PC-9 (cell line): ENCODE results near the gene PLB1. TPM values are rescaled to one million over a fixed set of nuclear protein-coding genes. Genes with fewer than 3 reads are reported as not detected.
"Not testable (repeated sequence)": the region's sequence is repeated elsewhere in the genome, so short reads cannot be mapped to it uniquely, and the experiment has no call there.

Experiments used
- BruUV-seq: library from RNA; stranded (reverse); fragments of 400-500 nt; replicated peaks from 2 replicates; lab custom pipeline; 2021; lab: Mats Ljungman, UMichigan
- CTCF ChIA-PET: fragments of 300-600 bp; sonication (Branson Sonifier 250); formaldehyde crosslinking; loops from one replicate; lab custom pipeline; 2022; ENCODE audit warnings: antibody characterized with exemption; lab: Charles Lee
- POLR2A ChIA-PET: fragments of 300-600 bp; sonication (Branson Sonifier 250); formaldehyde crosslinking; loops from one replicate; lab custom pipeline; 2022; ENCODE audit warnings: antibody characterized with exemption; ENCODE audit not compliant: unreplicated experiment; lab: Charles Lee
- DNase-seq, 2 experiments: peaks; one replicate each; pipeline versions ENCODE4 v3.0.0 to v3.0.0-alpha.2; 2015 to 2022; ENCODE audit warnings: mixed read lengths in 1 of 2
- H2AFZ ChIP-seq: fragments of 200-600 bp; sonication (generic); 2 replicates; pipeline ENCODE4 v1.8.1; 2017; ENCODE audit warnings: antibody characterized with exemption
- H3F3A ChIP-seq: fragments of 200-600 bp; sonication (generic); 2 replicates; pipeline ENCODE4 v1.8.1; 2017; ENCODE audit warnings: antibody characterized with exemption, mild to moderate bottlenecking, low read depth; ENCODE audit not compliant: insufficient read depth
- H3K27ac ChIP-seq: fragments of 200-600 bp; sonication (generic); 2 replicates; pipeline ENCODE4 v1.6.1; 2016; ENCODE audit warnings: mixed run types
- H3K27me3 ChIP-seq: fragments of 200-600 bp; sonication (generic); 2 replicates; pipeline ENCODE4 v1.6.1; 2016; ENCODE audit warnings: low read depth, mixed run types; ENCODE audit not compliant: insufficient read depth
- H3K36me3 ChIP-seq: fragments of 200-600 bp; sonication (generic); 2 replicates; pipeline ENCODE4 v1.6.1; 2016; ENCODE audit warnings: low read depth, mixed run types
- H3K4me1 ChIP-seq: fragments of 200-600 bp; sonication (generic); replicated peaks from 2 replicates; pipeline ENCODE4 v1.6.1; 2016; ENCODE audit warnings: mixed run types; ENCODE audit not compliant: insufficient read depth
- H3K4me2 ChIP-seq: fragments of 200-600 bp; sonication (generic); 2 replicates; pipeline ENCODE4 v1.6.1; 2017; ENCODE audit warnings: mixed run types
- H3K4me3 ChIP-seq: fragments of 200-600 bp; sonication (generic); 2 replicates; pipeline ENCODE4 v1.6.1; 2016; ENCODE audit warnings: mixed run types
- H3K79me2 ChIP-seq: fragments of 200-600 bp; sonication (generic); 2 replicates; pipeline ENCODE4 v1.6.1; 2017; ENCODE audit warnings: low read depth, mixed run types
- H3K9me2 ChIP-seq: fragments of 200-600 bp; sonication (generic); 2 replicates; pipeline ENCODE4 v1.8.1; 2017; ENCODE audit warnings: mild to moderate bottlenecking; ENCODE audit not compliant: insufficient read depth
- H3K9me3 ChIP-seq: fragments of 200-600 bp; sonication (generic); 2 replicates; pipeline ENCODE4 v1.8.1; 2016; ENCODE audit warnings: low read depth; ENCODE audit not compliant: insufficient read depth
- H4K20me1 ChIP-seq: fragments of 200-600 bp; sonication (generic); 2 replicates; pipeline ENCODE4 v1.8.1; 2017; ENCODE audit not compliant: insufficient read depth
- CTCF ChIP-seq: fragments of 200-600 bp; sonication (generic); conservative IDR thresholded peaks from 2 replicates; pipeline ENCODE4 v1.6.1; 2017; ENCODE audit warnings: mixed run types, antibody characterized with exemption, mild to moderate bottlenecking, moderate library complexity
- EZH2 ChIP-seq: fragments of 200-600 bp; sonication (generic); IDR thresholded peaks from 2 replicates; pipeline ENCODE4 v1.8.0; 2017; ENCODE audit warnings: antibody characterized with exemption, low read depth
- intact Hi-C: fragments of 100-400 bp; cut with micrococcal nuclease; formaldehyde crosslinking; loops from one replicate; pipeline ENCODE4 v1.10.0; 2022; ENCODE audit not compliant: unreplicated experiment
- total RNA-seq: library from RNA; stranded (reverse); gene quantifications from 2 replicates; pipeline ENCODE4 v1.2.3, GENCODE V29; 2021

The PLB1 gene
- total RNA-seq, 1 experiment from 2014 or later, result 2.7 TPM

- Histone ChIP-seq H2AFZ (no peak overlapping the region), H3K79me2 (no peaks in the 10 kb centered on the region), H3K36me3 (no peaks in the 10 kb centered on the region), H3K9me3 (no peaks in the 10 kb centered on the region), H4K20me1 (no peaks in the 10 kb centered on the region), H3K4me2 (no peak overlapping the region), H3F3A (no peaks in the 10 kb centered on the region), H3K4me1 (peaks cover 12% of the 10 kb centered on the region; the same call in 1 of the 2 replicates), H3K27ac (no peak overlapping the region), H3K4me3 (no peak overlapping the region), H3K27me3 (no peaks in the 10 kb centered on the region), H3K9me2 (no peaks in the 10 kb centered on the region)
- intact Hi-C loops, result no loop called here
- TF ChIP-seq EZH2 (no peak), CTCF (no peak)
- CTCF ChIA-PET, result no interaction called here
- POLR2A ChIA-PET, result no interaction called here
- BruUV-seq, result no TSS peak
- DNase-seq, result no peak
Observed at GRCh38 chr2:28470759-28471158, 25.1 kb upstream of the PLB1 start.

- BruUV-seq, result no TSS peak
- Histone ChIP-seq H2AFZ (no peak overlapping the region), H3K27ac (no peak overlapping the region), H3K4me2 (no peak overlapping the region), H3K9me2 (no peaks in the 10 kb centered on the region), H3K79me2 (no peaks in the 10 kb centered on the region), H4K20me1 (no peaks in the 10 kb centered on the region), H3K36me3 (no peaks in the 10 kb centered on the region), H3F3A (no peaks in the 10 kb centered on the region), H3K4me1 (peaks cover 12% of the 10 kb centered on the region; the same call in 1 of the 2 replicates), H3K9me3 (no peaks in the 10 kb centered on the region), H3K4me3 (no peak overlapping the region), H3K27me3 (no peaks in the 10 kb centered on the region)
- CTCF ChIA-PET, result no interaction called here
- intact Hi-C loops, result no loop called here
- POLR2A ChIA-PET, result interaction anchor here (0.5 kb wide), 1 partner anchor 52 kb away, joined by 3 read pairs; no protein-coding TSS in a partner anchor
- DNase-seq, result no peak
- no peak for TF ChIP-seq CTCF
- no peak for TF ChIP-seq EZH2
Observed at GRCh38 chr2:28471214-28471613, 24.6 kb upstream of the PLB1 start.

- BruUV-seq, result no TSS peak
- no peak for DNase-seq
- TF ChIP-seq EZH2, result no peak
- TF ChIP-seq CTCF, result no peak
- H3K36me3 ChIP-seq, result no peaks in the 10 kb centered on the region
- H2AFZ ChIP-seq, result no peak overlapping the region
- no peaks in the 10 kb centered on the region for H3K79me2 ChIP-seq
- POLR2A ChIA-PET, result interaction anchor here (0.5 kb wide), 1 partner anchor 52 kb away, joined by 3 read pairs; no protein-coding TSS in a partner anchor
- no peaks in the 10 kb centered on the region for H3K9me3 ChIP-seq
- no peaks in the 10 kb centered on the region for H4K20me1 ChIP-seq
- H3K4me3 ChIP-seq, result no peak overlapping the region
- intact Hi-C loops, result no loop called here
- H3K4me1 ChIP-seq, result peaks cover 12% of the 10 kb centered on the region; the same call in 1 of the 2 replicates
- H3K9me2 ChIP-seq, result no peaks in the 10 kb centered on the region
- H3K27me3 ChIP-seq, result no peaks in the 10 kb centered on the region
- no peak overlapping the region for H3K4me2 ChIP-seq
- no peak overlapping the region for H3K27ac ChIP-seq
- CTCF ChIA-PET, result no interaction called here
- H3F3A ChIP-seq, result no peaks in the 10 kb centered on the region
Observed at GRCh38 chr2:28471701-28472236, 24.1 kb upstream of the PLB1 start.

- H3K27ac ChIP-seq, DNase-seq, H3K4me3 ChIP-seq, H3F3A ChIP-seq, H3K27me3 ChIP-seq, H3K79me2 ChIP-seq, H3K9me2 ChIP-seq, H2AFZ ChIP-seq, H3K9me3 ChIP-seq, H3K4me2 ChIP-seq, H3K36me3 ChIP-seq, H4K20me1 ChIP-seq, POLR2A ChIA-PET, BruUV-seq, intact Hi-C loops: not testable (repeated sequence)
- peaks cover 12% of the 10 kb centered on the region; the same call in 1 of the 2 replicates for H3K4me1 ChIP-seq
- CTCF ChIA-PET, result interaction anchor here (0.6 kb wide), 1 partner anchor 20 kb away, joined by 5 read pairs; no protein-coding TSS in a partner anchor
Observed at GRCh38 chr2:28472641-28473040, 23.2 kb upstream of the PLB1 start.
